SH-SY5Y (cell line): ENCODE results near the gene EOMES.

Experiments
- GATA2 ChIP-seq: IDR thresholded peaks from 2 replicates; pipeline ENCODE4 v1.6.1; 2011; ENCODE audit warnings: mild to moderate bottlenecking, low read depth, low read length
- GATA3 ChIP-seq: IDR thresholded peaks from 2 replicates; pipeline ENCODE4 v1.6.1; 2011; ENCODE audit warnings: low read depth, mild to moderate bottlenecking, low read length, moderate library complexity

DNA sequence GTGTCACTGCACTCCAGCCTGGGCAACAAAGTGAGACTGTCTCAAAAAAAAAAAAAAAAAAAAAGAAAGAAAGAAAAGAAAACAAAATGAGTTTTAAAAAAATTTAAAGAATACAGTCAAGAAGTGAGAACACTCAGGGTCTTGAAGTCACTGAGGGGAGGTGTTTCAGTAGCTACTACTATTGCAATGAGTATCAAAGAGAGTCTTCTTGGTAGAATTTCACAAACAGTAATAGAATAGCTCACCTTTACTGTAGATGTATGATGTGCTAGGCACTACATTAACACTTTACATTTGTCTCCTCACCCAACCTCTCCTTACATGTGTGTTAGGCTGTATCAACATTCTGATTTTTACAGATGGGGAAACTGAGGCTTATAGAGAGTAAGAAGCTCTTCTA lies 43.9 kb downstream of the EOMES start:
- TF ChIP-seq GATA2 = no peak
- no peak for TF ChIP-seq GATA3
